ENCODE measurements around the gene HSD17B11.

HSD17B11 gene

GRCh38 chr4:87382116-87382515 is 8.9 kb downstream of the HSD17B11 start:
- Histone ChIP-seq H3K27ac (ENCODE audit: low read depth, low read length, poor library complexity, severe bottlenecking) (no peak overlapping the region), H3K4me1 (ENCODE audit: insufficient read depth, low read length, severe bottlenecking) (no peaks in the 10 kb centered on the region), H3K4me2 (ENCODE audit: low read length) (no peak overlapping the region), H3K9me2 (ENCODE audit: low read depth, low read length) (no peaks in the 10 kb centered on the region), H3K4me3 (ENCODE audit: low read depth, low read length, poor library complexity, severe bottlenecking) (no peak overlapping the region), H3K9ac (ENCODE audit: low read length) (no peak overlapping the region), H3K36me3 (ENCODE audit: insufficient read depth, low read length) (peaks cover 4% of the 10 kb centered on the region; the same call in 1 of the 2 replicates), H3F3A (ENCODE audit: insufficient read depth, low read length) (no peaks in the 10 kb centered on the region), H3K79me2 (ENCODE audit: insufficient read depth, low read length) (no peaks in the 10 kb centered on the region), H4K20me1 (ENCODE audit: insufficient read depth, low read length) (no peaks in the 10 kb centered on the region), H2AFZ (ENCODE audit: low read length) (no peak overlapping the region), H3K27me3 (ENCODE audit: insufficient read depth, low read length) (no peaks in the 10 kb centered on the region), H3K9me3 (ENCODE audit: low read length) (no peaks in the 10 kb centered on the region)
- TF ChIP-seq EZH2 (IDR thresholded peaks at IDR 0.05; ENCODE audit: borderline replicate concordance, low read length) (no peak), CTCF (IDR thresholded peaks at IDR 0.05; ENCODE audit: low read length) (no peak)

GRCh38 chr4:87377816-87378215 is 13.2 kb downstream of the HSD17B11 start:
- Histone ChIP-seq H3K4me2 (ENCODE audit: low read length) (no peak overlapping the region), H4K20me1 (ENCODE audit: insufficient read depth, low read length) (no peaks in the 10 kb centered on the region), H3K4me1 (ENCODE audit: insufficient read depth, low read length, severe bottlenecking) (no peaks in the 10 kb centered on the region), H3K27me3 (ENCODE audit: insufficient read depth, low read length) (no peaks in the 10 kb centered on the region), H3K9me2 (ENCODE audit: low read depth, low read length) (no peaks in the 10 kb centered on the region), H2AFZ (ENCODE audit: low read length) (no peak overlapping the region), H3K27ac (ENCODE audit: low read depth, low read length, poor library complexity, severe bottlenecking) (no peak overlapping the region), H3K79me2 (ENCODE audit: insufficient read depth, low read length) (no peaks in the 10 kb centered on the region), H3K9ac (ENCODE audit: low read length) (no peak overlapping the region), H3K4me3 (ENCODE audit: low read depth, low read length, poor library complexity, severe bottlenecking) (no peak overlapping the region), H3K36me3 (ENCODE audit: insufficient read depth, low read length) (peaks cover 5% of the 10 kb centered on the region; the same call in 1 of the 2 replicates), H3F3A (ENCODE audit: insufficient read depth, low read length) (no peaks in the 10 kb centered on the region), H3K9me3 (ENCODE audit: low read length) (no peaks in the 10 kb centered on the region)
- TF ChIP-seq CTCF (IDR thresholded peaks at IDR 0.05; ENCODE audit: low read length) (no peak), EZH2 (IDR thresholded peaks at IDR 0.05; ENCODE audit: borderline replicate concordance, low read length) (no peak)

GRCh38 chr4:87375719-87376291 is 15.2 kb downstream of the HSD17B11 start:
- Histone ChIP-seq H3F3A (ENCODE audit: insufficient read depth, low read length) (no peaks in the 10 kb centered on the region), H4K20me1 (ENCODE audit: insufficient read depth, low read length) (no peaks in the 10 kb centered on the region), H3K9me3 (ENCODE audit: low read length) (no peaks in the 10 kb centered on the region), H3K79me2 (ENCODE audit: insufficient read depth, low read length) (no peaks in the 10 kb centered on the region), H3K36me3 (ENCODE audit: insufficient read depth, low read length) (peaks cover 17% of the 10 kb centered on the region; the same call in 1 of the 2 replicates), H3K27ac (ENCODE audit: low read depth, low read length, poor library complexity, severe bottlenecking) (no peak overlapping the region), H3K4me2 (ENCODE audit: low read length) (no peak overlapping the region), H3K4me1 (ENCODE audit: insufficient read depth, low read length, severe bottlenecking) (no peaks in the 10 kb centered on the region), H3K9ac (ENCODE audit: low read length) (no peak overlapping the region), H3K4me3 (ENCODE audit: low read depth, low read length, poor library complexity, severe bottlenecking) (no peak overlapping the region), H3K27me3 (ENCODE audit: insufficient read depth, low read length) (no peaks in the 10 kb centered on the region), H3K9me2 (ENCODE audit: low read depth, low read length) (no peaks in the 10 kb centered on the region), H2AFZ (ENCODE audit: low read length) (no peak overlapping the region)
- TF ChIP-seq EZH2 (IDR thresholded peaks at IDR 0.05; ENCODE audit: borderline replicate concordance, low read length), result no peak
- TF ChIP-seq CTCF (IDR thresholded peaks at IDR 0.05; ENCODE audit: low read length), result peak; percentile 75
